ENCODE results near the gene UCMA.

GRCh38 chr10:13224210-13224995, 9.8 kb downstream of the UCMA start:
- TF ChIP-seq EGR1 (IDR thresholded peaks at IDR 0.05) = no peak
- TF ChIP-seq REST (IDR thresholded peaks at IDR 0.05; ENCODE audit: low read depth) = peak; percentile 72
- no peak for TF ChIP-seq MAX (IDR thresholded peaks at IDR 0.05)
- TF ChIP-seq USF1 (IDR thresholded peaks at IDR 0.05) = no peak
- no peak for TF ChIP-seq TAF1 (IDR thresholded peaks at IDR 0.05; ENCODE audit: low read depth)
- no peak for TF ChIP-seq EP300 (IDR thresholded peaks at IDR 0.05; ENCODE audit: borderline replicate concordance)
- no peak for TF ChIP-seq YY1 (IDR thresholded peaks at IDR 0.05; ENCODE audit: low read depth)
- no peak for TF ChIP-seq CEBPB (IDR thresholded peaks at IDR 0.05)
- no peak for TF ChIP-seq CREB1 (IDR thresholded peaks at IDR 0.05; ENCODE audit: low read depth)
- TF ChIP-seq RAD21 (IDR thresholded peaks at IDR 0.05; ENCODE audit: low read depth) = no peak
- TF ChIP-seq TCF12 (IDR thresholded peaks at IDR 0.05; ENCODE audit: low read depth) = no peak
